Left lung (tissue), 10 donors: ENCODE results near the gene UBE2E2. TPM values are rescaled to one million over a fixed set of nuclear protein-coding genes. Genes with fewer than 3 reads are reported as not detected.

Experiments
- ATAC-seq: fragments of 200-7000 bp; cut with Tn5 transposase; one replicate; pipeline ENCODE4 v1.9.1; 2020; ENCODE audit warnings: moderate library complexity
- DNase-seq, 4 donors: peaks; one replicate each; pipeline ENCODE4 v3.0.0-alpha.2; 2013 to 2020
- H3K27ac ChIP-seq, 2 donors: fragments of 200-600 bp; sonication (generic) in 1 of 2; one replicate each; pipeline versions ENCODE4 v1.5.0 to v1.8.0; 2020 to 2021
- H3K27me3 ChIP-seq, 2 donors: fragments of 200-600 bp; sonication (generic) in 1 of 2; one replicate each; pipeline versions ENCODE4 v1.5.0 to v1.8.0; 2020 to 2021
- H3K36me3 ChIP-seq, 2 donors: fragments of 200-600 bp; sonication (generic) in 1 of 2; one replicate each; pipeline versions ENCODE4 v1.5.0 to v1.8.0; 2020 to 2021
- H3K4me1 ChIP-seq, 2 donors: fragments of 200-600 bp; one replicate each; pipeline ENCODE4 v1.8.0; 2021
- H3K4me3 ChIP-seq, 2 donors: fragments of 200-600 bp; sonication (generic) in 1 of 2; one replicate each; pipeline versions ENCODE4 v1.5.0 to v1.8.0; 2020 to 2021; ENCODE audit warnings: mild to moderate bottlenecking in 1 of 2
- H3K9me3 ChIP-seq, 2 donors: fragments of 200-600 bp; sonication (generic) in 1 of 2; one replicate each; pipeline versions ENCODE4 v1.5.0 to v1.8.0; 2020 to 2021
- CTCF ChIP-seq, 2 donors: fragments of 200-600 bp; sonication (generic) in 1 of 2; IDR thresholded peaks; one replicate each; pipeline versions ENCODE4 v1.5.0 to v1.8.0; 2021; ENCODE audit warnings: antibody characterized with exemption in 2 of 2
- intact Hi-C, 2 donors: fragments of 100-400 bp; cut with DNase I; formaldehyde crosslinking; loops; one replicate each; pipeline versions ENCODE4 v1.11.2 to v1.14.2; 2022
- polyA plus RNA-seq, 6 donors: library from polyadenylated mRNA; unstranded; fragments of 120-200 nt; gene quantifications; one replicate each; pipeline ENCODE4 v1.2.1, GENCODE V29; 2013; ENCODE audit not compliant: insufficient read length in 6 of 6
- total RNA-seq, 2 donors: library from RNA; stranded (reverse); fragmentation: NEBNext Ultra II Directional; extraction: Animal tissue kit (Norgen Biotek cat#: 25700); gene quantifications; one replicate each; pipeline ENCODE4 v1.2.1, GENCODE V29; 2021
- donor health status: DM: no; HTN: yes; CAD: no.
- donor health status: DM: no; HTN: no; CAD: no.

The UBE2E2 gene
- total and polyA plus RNA-seq, 8 donors: 42.3 to 55.6 (median 47.5) TPM

- Histone ChIP-seq H3K36me3 (no peaks in the 10 kb centered on the region), H3K4me3 (no peak overlapping the region), H3K4me1 (peaks cover 0 to 4% of the 10 kb centered on the region in 2 donors), H3K9me3 (no peaks in the 10 kb centered on the region), H3K27ac (no peak overlapping the region), H3K27me3 (no peaks in the 10 kb centered on the region)
- TF ChIP-seq CTCF (IDR thresholded peaks at IDR 0.05): no peak
- DNase-seq: no peak
- intact Hi-C loops: no loop called here
- no peak for ATAC-seq
Measured at GRCh38 chr3:23161308-23161707, 41.8 kb upstream of the UBE2E2 start.

- H3K27ac ChIP-seq: no peak overlapping the region
- H3K4me3 ChIP-seq: no peak overlapping the region
- TF ChIP-seq CTCF (IDR thresholded peaks at IDR 0.05): no peak
- no peaks in the 10 kb centered on the region for H3K9me3 ChIP-seq
- H3K27me3 ChIP-seq: no peaks in the 10 kb centered on the region
- peak; percentile 36 for ATAC-seq
- intact Hi-C loops: no loop called here
- H3K36me3 ChIP-seq: no peaks in the 10 kb centered on the region
- peaks cover 0 to 4% of the 10 kb centered on the region in 2 donors for H3K4me1 ChIP-seq
- no peak for DNase-seq
Measured at GRCh38 chr3:23161896-23162570, 41.1 kb upstream of the UBE2E2 start.

- no peak for TF ChIP-seq CTCF (IDR thresholded peaks at IDR 0.05)
- Histone ChIP-seq H3K4me3 (no peak overlapping the region), H3K36me3 (no peaks in the 10 kb centered on the region), H3K4me1 (peaks cover 0 to 4% of the 10 kb centered on the region in 2 donors), H3K9me3 (no peaks in the 10 kb centered on the region), H3K27ac (no peak overlapping the region), H3K27me3 (no peaks in the 10 kb centered on the region)
- intact Hi-C loops: no loop called here
- DNase-seq (no peak), ATAC-seq (no peak)
Measured at GRCh38 chr3:23162934-23163333, 40.2 kb upstream of the UBE2E2 start.

- ATAC-seq: no peak
- Histone ChIP-seq H3K9me3 (no peaks in the 10 kb centered on the region), H3K36me3 (no peaks in the 10 kb centered on the region), H3K27me3 (no peaks in the 10 kb centered on the region), H3K4me3 (no peak overlapping the region), H3K27ac (no peak overlapping the region), H3K4me1 (peaks cover 0 to 4% of the 10 kb centered on the region in 2 donors)
- intact Hi-C loops: no loop called here
- no peak for DNase-seq
- no peak for TF ChIP-seq CTCF (IDR thresholded peaks at IDR 0.05)
Measured at GRCh38 chr3:23164746-23165145, 38.4 kb upstream of the UBE2E2 start.

- Histone ChIP-seq H3K4me1 (no peaks in the 10 kb centered on the region), H3K36me3 (no peaks in the 10 kb centered on the region), H3K9me3 (no peaks in the 10 kb centered on the region), H3K27me3 (no peaks in the 10 kb centered on the region), H3K4me3 (no peak overlapping the region), H3K27ac (no peak overlapping the region)
- intact Hi-C loops: no loop called here
- no peak for ATAC-seq
- no peak for DNase-seq
- TF ChIP-seq CTCF (IDR thresholded peaks at IDR 0.05): no peak
Measured at GRCh38 chr3:23165571-23165970, 37.6 kb upstream of the UBE2E2 start.
